ENCODE measurements around the gene ZNF485.
"Not testable (repeated sequence)": the region's sequence is repeated elsewhere in the genome, so short reads cannot be mapped to it uniquely, and the experiment has no call there.

ZNF485 gene

GRCh38 chr10:43606323-43607198, at the start of gene ZNF485:
Gene ZNF485, plus strand, starts transcription at chr10:43606438. Its CDS starts 613 bp downstream, at chr10:43607051.
- peak; percentile 34 to 39 for DNase-seq (ENCODE audit: low read depth in 2 of 2)

GRCh38 chr10:43557214-43557613, 49.0 kb upstream of the ZNF485 start:
- DNase-seq (ENCODE audit: low read depth in 2 of 2) = no peak

GRCh38 chr10:43569681-43570080, 36.6 kb upstream of the ZNF485 start:
- no peak for DNase-seq (ENCODE audit: low read depth in 2 of 2)

- DNase-seq (ENCODE audit: low read depth in 2 of 2) = no peak
Measured at GRCh38 chr10:43570971-43571370, 35.3 kb upstream of the ZNF485 start.

GRCh38 chr10:43573250-43574000, 32.8 kb upstream of the ZNF485 start:
- DNase-seq (ENCODE audit: low read depth in 2 of 2) = no peak

GRCh38 chr10:43574001-43574892, 32.0 kb upstream of the ZNF485 start, which contains the start of gene ZNF239:
Gene ZNF239, minus strand, starts transcription at chr10:43574616. Its CDS starts 16,537 bp downstream, at chr10:43558079.
- DNase-seq (ENCODE audit: low read depth in 2 of 2) = peak; percentile 62 to 65

GRCh38 chr10:43574906-43575305, 31.3 kb upstream of the ZNF485 start:
- no peak for DNase-seq (ENCODE audit: low read depth in 2 of 2)

GRCh38 chr10:43576062-43576461, 30.2 kb upstream of the ZNF485 start:
- DNase-seq (ENCODE audit: low read depth in 2 of 2) = no peak

GRCh38 chr10:43576580-43576979, 29.7 kb upstream of the ZNF485 start:
- no peak for DNase-seq (ENCODE audit: low read depth in 2 of 2)

- DNase-seq (ENCODE audit: low read depth in 2 of 2) = no peak
Measured at GRCh38 chr10:43584051-43584450, 22.2 kb upstream of the ZNF485 start.

- no peak for DNase-seq (ENCODE audit: low read depth in 2 of 2)
Measured at GRCh38 chr10:43585046-43585445, 21.2 kb upstream of the ZNF485 start.

- DNase-seq (ENCODE audit: low read depth in 2 of 2) = no peak
Measured at GRCh38 chr10:43585981-43586729, 20.1 kb upstream of the ZNF485 start.

- not testable (repeated sequence) for DNase-seq (ENCODE audit: low read depth in 2 of 2)
Measured at GRCh38 chr10:43586730-43587115, 19.5 kb upstream of the ZNF485 start.

- no peak for DNase-seq (ENCODE audit: low read depth in 2 of 2)
Measured at GRCh38 chr10:43591303-43591904, 14.8 kb upstream of the ZNF485 start.

GRCh38 chr10:43594944-43595589, 11.2 kb upstream of the ZNF485 start:
- no peak for DNase-seq (ENCODE audit: low read depth in 2 of 2)

- DNase-seq (ENCODE audit: low read depth in 2 of 2) = no peak
Measured at GRCh38 chr10:43595739-43596298, 10.4 kb upstream of the ZNF485 start.

GRCh38 chr10:43596546-43596945, 9.7 kb upstream of the ZNF485 start:
- DNase-seq (ENCODE audit: low read depth in 2 of 2) = no peak

- peak in 1 of 2 experiments; percentile 29 for DNase-seq (ENCODE audit: low read depth in 2 of 2)
Measured at GRCh38 chr10:43598446-43598845, 7.8 kb upstream of the ZNF485 start.

- DNase-seq (ENCODE audit: low read depth in 2 of 2) = no peak
Measured at GRCh38 chr10:43599333-43599732, 6.9 kb upstream of the ZNF485 start.

- DNase-seq (ENCODE audit: low read depth in 2 of 2) = not testable (repeated sequence)
Measured at GRCh38 chr10:43601576-43601975, 4.7 kb upstream of the ZNF485 start.

Data from fibroblast of skin of left quadriceps (primary cell).